HFFc6 (cell line): Measurements from ENCODE around the gene EEFSEC. TPM values are rescaled to one million over a fixed set of nuclear protein-coding genes. Genes with fewer than 3 reads are reported as not detected.

ENCODE experiments used
- DNase-seq: peaks from one replicate; pipeline ENCODE4 v3.0.0-alpha.2; 2018
- H3K27ac Mint-ChIP-seq: 2 replicates; pipeline ENCODE4 v1.8.0; 2020; ENCODE audit warnings: mild to moderate bottlenecking, mixed read lengths
- H3K27me3 Mint-ChIP-seq: 2 replicates; pipeline ENCODE4 v1.8.0; 2021; ENCODE audit warnings: mild to moderate bottlenecking, moderate library complexity, mixed read lengths; ENCODE audit not compliant: insufficient read depth
- H3K36me3 Mint-ChIP-seq: 2 replicates; pipeline ENCODE4 v1.8.0; 2021; ENCODE audit warnings: low read depth, mixed read lengths
- H3K4me1 Mint-ChIP-seq: 2 replicates; pipeline ENCODE4 v1.8.0; 2020; ENCODE audit warnings: low read depth, mixed read lengths
- H3K4me3 Mint-ChIP-seq: 2 replicates; pipeline ENCODE4 v1.8.0; 2020; ENCODE audit warnings: mild to moderate bottlenecking, moderate library complexity, mixed read lengths
- H3K9me3 Mint-ChIP-seq: 2 replicates; pipeline ENCODE4 v1.8.0; 2020; ENCODE audit warnings: mild to moderate bottlenecking, mixed read lengths
- CTCF ChIP-seq: fragments of 200-600 bp; sonication (generic); IDR thresholded peaks from 2 replicates; pipeline ENCODE4 v1.5.0; 2021; ENCODE audit warnings: antibody characterized with exemption, mild to moderate bottlenecking
- long read RNA-seq: library from polyadenylated mRNA; unstranded; transcript quantifications from one replicate; pipeline ENCODE4 v2.0.0, GENCODE V29; 2019
- total RNA-seq, 6 experiments: library from RNA; stranded (reverse); fragmentation: NEBNext Ultra II Directional; extraction: Animal tissue kit (Norgen Biotek cat#: 25700); gene quantifications; 2 replicates in 1 of 6; 3 replicates in 5 of 6; pipeline ENCODE4 v1.2.3, GENCODE V29; 2021

The EEFSEC gene
- 10 to 100 TPM in 4 of 6 experiments, 1 to 10 TPM in 2; 8.2 to 11.6 (median 11.0) TPM for total RNA-seq
- long read RNA-seq, transcript EEFSEC-201 (7 exons, 2,232 nt) = major isoform, 10 of 17 reads
- long read RNA-seq, partial matches to known transcripts = 3 of 17 reads
- long read RNA-seq, other reads (novel, unspliced or antisense) = 4 of 17 reads

GRCh38 chr3:128153156-128154041 is at the start of gene EEFSEC:
EEFSEC (plus strand) TSS chr3:128153481; CDS start chr3:128153508, 27 bp downstream.
- peaks cover 4% of the 10 kb centered on the region for H3K9me3 Mint-ChIP-seq
- peak within 1 kb of the TSS; percentile 90 for H3K27ac Mint-ChIP-seq
- DNase-seq = peak; percentile 77
- H3K4me3 Mint-ChIP-seq = peak within 1 kb of the TSS; percentile 89
- TF ChIP-seq CTCF = no peak
- H3K4me1 Mint-ChIP-seq = peaks cover 5% of the 10 kb centered on the region
- H3K36me3 Mint-ChIP-seq = peaks cover 29% of the 10 kb centered on the region
- peaks cover 6% of the 10 kb centered on the region for H3K27me3 Mint-ChIP-seq

DNA sequence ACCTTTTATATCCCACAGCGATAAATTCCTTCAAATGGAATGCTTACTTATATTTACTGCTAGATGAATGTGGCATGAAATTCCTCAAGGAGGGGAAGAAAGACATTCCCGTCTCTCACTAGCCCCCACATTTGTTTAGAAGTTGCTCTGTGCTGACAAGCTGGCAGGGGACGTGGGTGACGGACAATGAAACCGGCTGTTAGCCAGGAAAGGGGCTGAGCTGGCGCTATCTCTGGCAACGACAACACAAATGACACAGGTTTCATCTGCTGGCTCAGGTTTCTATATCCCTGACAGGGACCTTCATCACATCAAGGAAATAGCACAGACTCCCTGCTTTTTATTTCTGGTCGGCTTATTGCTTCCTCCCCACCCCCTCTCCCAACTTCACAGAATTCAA is 45.4 kb upstream of the EEFSEC start:
- H3K36me3 Mint-ChIP-seq = peaks cover 39% of the 10 kb centered on the region
- peaks cover 19% of the 10 kb centered on the region for H3K4me1 Mint-ChIP-seq
- DNase-seq = no peak
- H3K27ac Mint-ChIP-seq = no peak overlapping the region
- no peak overlapping the region for H3K4me3 Mint-ChIP-seq
- no peaks in the 10 kb centered on the region; the same call in 1 of the 2 replicates for H3K27me3 Mint-ChIP-seq
- TF ChIP-seq CTCF = no peak
- H3K9me3 Mint-ChIP-seq = no peaks in the 10 kb centered on the region

DNA sequence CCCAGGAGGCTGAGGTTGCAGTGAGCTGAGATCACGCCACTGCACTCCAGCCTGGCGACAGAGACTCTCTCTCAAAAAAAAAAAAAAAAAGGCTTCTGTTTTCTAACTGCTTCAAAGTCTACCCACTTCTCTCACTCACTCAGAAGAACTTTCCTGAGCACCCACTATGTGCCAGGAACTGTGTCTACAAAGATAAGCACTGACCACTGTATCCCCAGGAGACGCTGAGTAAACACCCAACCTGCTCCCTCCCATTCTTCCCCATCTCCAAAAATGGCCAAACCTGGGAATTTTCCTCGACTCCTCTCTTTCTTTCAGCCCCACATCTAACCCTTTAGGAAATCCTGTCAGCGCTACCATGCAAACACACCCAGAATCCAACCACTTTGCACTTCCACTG is 42.1 kb upstream of the EEFSEC start:
- Mint-ChIP-seq H3K27me3 (no peaks in the 10 kb centered on the region; the same call in 1 of the 2 replicates), H3K27ac (peak overlapping the region; percentile 89), H3K36me3 (peaks cover 47% of the 10 kb centered on the region), H3K9me3 (no peaks in the 10 kb centered on the region), H3K4me3 (no peak overlapping the region), H3K4me1 (peaks cover 34% of the 10 kb centered on the region)
- TF ChIP-seq CTCF = no peak
- no peak for DNase-seq

GRCh38 chr3:128112357-128112968 is 40.8 kb upstream of the EEFSEC start:
- Mint-ChIP-seq H3K27ac (peak overlapping the region; percentile 89), H3K4me1 (peaks cover 34% of the 10 kb centered on the region)

More at GRCh38 chr3:128112357-128112968, 40.8 kb upstream of the EEFSEC start:
- Mint-ChIP-seq H3K4me3 (peak overlapping the region; percentile 61), H3K36me3 (peaks cover 40% of the 10 kb centered on the region), H3K27me3 (no peaks in the 10 kb centered on the region; the same call in 1 of the 2 replicates), H3K9me3 (no peaks in the 10 kb centered on the region)
- peak; percentile 25 for TF ChIP-seq CTCF
- DNase-seq = peak; percentile 92
